HG03135 (cell line): ENCODE measurements around the gene BMF.
"Not testable (repeated sequence)": the region's sequence is repeated elsewhere in the genome, so short reads cannot be mapped to it uniquely, and the experiment has no call there.

Source experiments
- ATAC-seq: cut with Tn5 transposase; IDR thresholded peaks from one replicate; pipeline ENCODE4 v1.9.1; 2021; ENCODE audit warnings: mild to moderate bottlenecking, moderate library complexity; ENCODE audit not compliant: unreplicated experiment

BMF gene

GRCh38 chr15:40088929-40089755 is 19.5 kb downstream of the BMF start:
- no peak for ATAC-seq

GRCh38 chr15:40087991-40088928 is 20.4 kb downstream of the BMF start:
- ATAC-seq, result no peak

GRCh38 chr15:40087068-40087810 is 21.4 kb downstream of the BMF start:
- no peak for ATAC-seq

GRCh38 chr15:40085266-40085665 is 23.4 kb downstream of the BMF start:
- no peak for ATAC-seq

- ATAC-seq, result no peak
Measured at GRCh38 chr15:40084650-40085049, 24.0 kb downstream of the BMF start.

GRCh38 chr15:40082195-40082883 is 26.3 kb downstream of the BMF start:
- no peak for ATAC-seq

GRCh38 chr15:40081691-40082194 is 26.9 kb downstream of the BMF start:
- ATAC-seq, result no peak

- ATAC-seq, result no peak
Measured at GRCh38 chr15:40080847-40081246, 27.8 kb downstream of the BMF start.

- no peak for ATAC-seq
Measured at GRCh38 chr15:40080104-40080503, 28.6 kb downstream of the BMF start.

- ATAC-seq, result no peak
Measured at GRCh38 chr15:40079456-40079855, 29.2 kb downstream of the BMF start.

GRCh38 chr15:40075298-40076044 is 33.2 kb downstream of the BMF start:
- no peak for ATAC-seq

GRCh38 chr15:40074656-40075055 is 34.0 kb downstream of the BMF start:
- ATAC-seq, result not testable (repeated sequence)

- ATAC-seq, result not testable (repeated sequence)
Measured at GRCh38 chr15:40073716-40074490, 34.8 kb downstream of the BMF start.

- no peak for ATAC-seq
Measured at GRCh38 chr15:40072216-40072990, 36.3 kb downstream of the BMF start.

GRCh38 chr15:40070608-40071218 is 38.0 kb downstream of the BMF start:
- ATAC-seq, result no peak

- ATAC-seq, result no peak
Measured at GRCh38 chr15:40070166-40070557, 38.5 kb downstream of the BMF start.
